HL-60 (cell line): ENCODE data around the gene EFNA5.
A peak's percentile ranks its signal among the peaks of the same experiment; 100 is the strongest.

ENCODE experiments used
- DNase-seq, 2 experiments: peaks; one replicate each; pipeline ENCODE4 v3.0.0-alpha.2; 2010 to 2020; ENCODE audit warnings: low read depth in 1 of 2, low spot score in 1 of 2
- H3K27ac ChIP-seq: fragments of 250-450 bp; sonication (Bioruptor Pico); replicated peaks from 2 replicates; pipeline ENCODE4 v1.5.1; 2020; ENCODE audit warnings: mild to moderate bottlenecking, moderate library complexity
- H3K27me3 ChIP-seq: fragments of 250-450 bp; sonication (Bioruptor Pico); 2 replicates; pipeline ENCODE4 v1.5.1; 2021; ENCODE audit warnings: mild to moderate bottlenecking, moderate library complexity; ENCODE audit not compliant: insufficient read depth, poor library complexity, severe bottlenecking
- H3K4me3 ChIP-seq: replicated peaks from 2 replicates; pipeline ENCODE4 v1.5.1; 2011; ENCODE audit warnings: mild to moderate bottlenecking, control low read depth, low read length; ENCODE audit not compliant: insufficient read depth
- CTCF ChIP-seq: IDR thresholded peaks from one replicate; pipeline ENCODE4 v1.5.1; 2011; ENCODE audit warnings: low read length, control low read depth, inconsistent platforms; ENCODE audit not compliant: insufficient read depth
- GABPA ChIP-seq: IDR thresholded peaks from 2 replicates; pipeline ENCODE4 v1.6.1; 2012; ENCODE audit warnings: low read depth
- POLR2AphosphoS5 ChIP-seq: IDR thresholded peaks from 2 replicates; pipeline ENCODE4 v1.6.1; 2012; ENCODE audit warnings: low read depth
- SPI1 ChIP-seq: IDR thresholded peaks from 2 replicates; pipeline ENCODE4 v1.6.1; 2012; ENCODE audit warnings: low read depth, mild to moderate bottlenecking, borderline replicate concordance
- TF ChIP-seq, protein P1 (sequence below): IDR thresholded peaks from 2 replicates; pipeline ENCODE4 v1.6.1; 2012; ENCODE audit warnings: low read depth; ENCODE audit not compliant: insufficient replicate concordance

Gene EFNA5

GRCh38 chr5:107674655-107675054, 3.9 kb upstream of the EFNA5 start:
- H3K4me3 ChIP-seq = no peak overlapping the region
- peaks cover 13% of the 10 kb centered on the region for H3K27me3 ChIP-seq
- DNase-seq = no peak
- TF ChIP-seq GABPA (no peak), SPI1 (no peak), POLR2AphosphoS5 (no peak), CTCF (no peak)
- TF ChIP-seq, protein P1, sequence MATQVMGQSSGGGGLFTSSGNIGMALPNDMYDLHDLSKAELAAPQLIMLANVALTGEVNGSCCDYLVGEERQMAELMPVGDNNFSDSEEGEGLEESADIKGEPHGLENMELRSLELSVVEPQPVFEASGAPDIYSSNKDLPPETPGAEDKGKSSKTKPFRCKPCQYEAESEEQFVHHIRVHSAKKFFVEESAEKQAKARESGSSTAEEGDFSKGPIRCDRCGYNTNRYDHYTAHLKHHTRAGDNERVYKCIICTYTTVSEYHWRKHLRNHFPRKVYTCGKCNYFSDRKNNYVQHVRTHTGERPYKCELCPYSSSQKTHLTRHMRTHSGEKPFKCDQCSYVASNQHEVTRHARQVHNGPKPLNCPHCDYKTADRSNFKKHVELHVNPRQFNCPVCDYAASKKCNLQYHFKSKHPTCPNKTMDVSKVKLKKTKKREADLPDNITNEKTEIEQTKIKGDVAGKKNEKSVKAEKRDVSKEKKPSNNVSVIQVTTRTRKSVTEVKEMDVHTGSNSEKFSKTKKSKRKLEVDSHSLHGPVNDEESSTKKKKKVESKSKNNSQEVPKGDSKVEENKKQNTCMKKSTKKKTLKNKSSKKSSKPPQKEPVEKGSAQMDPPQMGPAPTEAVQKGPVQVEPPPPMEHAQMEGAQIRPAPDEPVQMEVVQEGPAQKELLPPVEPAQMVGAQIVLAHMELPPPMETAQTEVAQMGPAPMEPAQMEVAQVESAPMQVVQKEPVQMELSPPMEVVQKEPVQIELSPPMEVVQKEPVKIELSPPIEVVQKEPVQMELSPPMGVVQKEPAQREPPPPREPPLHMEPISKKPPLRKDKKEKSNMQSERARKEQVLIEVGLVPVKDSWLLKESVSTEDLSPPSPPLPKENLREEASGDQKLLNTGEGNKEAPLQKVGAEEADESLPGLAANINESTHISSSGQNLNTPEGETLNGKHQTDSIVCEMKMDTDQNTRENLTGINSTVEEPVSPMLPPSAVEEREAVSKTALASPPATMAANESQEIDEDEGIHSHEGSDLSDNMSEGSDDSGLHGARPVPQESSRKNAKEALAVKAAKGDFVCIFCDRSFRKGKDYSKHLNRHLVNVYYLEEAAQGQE = no peak
- no peak overlapping the region for H3K27ac ChIP-seq

DNA sequence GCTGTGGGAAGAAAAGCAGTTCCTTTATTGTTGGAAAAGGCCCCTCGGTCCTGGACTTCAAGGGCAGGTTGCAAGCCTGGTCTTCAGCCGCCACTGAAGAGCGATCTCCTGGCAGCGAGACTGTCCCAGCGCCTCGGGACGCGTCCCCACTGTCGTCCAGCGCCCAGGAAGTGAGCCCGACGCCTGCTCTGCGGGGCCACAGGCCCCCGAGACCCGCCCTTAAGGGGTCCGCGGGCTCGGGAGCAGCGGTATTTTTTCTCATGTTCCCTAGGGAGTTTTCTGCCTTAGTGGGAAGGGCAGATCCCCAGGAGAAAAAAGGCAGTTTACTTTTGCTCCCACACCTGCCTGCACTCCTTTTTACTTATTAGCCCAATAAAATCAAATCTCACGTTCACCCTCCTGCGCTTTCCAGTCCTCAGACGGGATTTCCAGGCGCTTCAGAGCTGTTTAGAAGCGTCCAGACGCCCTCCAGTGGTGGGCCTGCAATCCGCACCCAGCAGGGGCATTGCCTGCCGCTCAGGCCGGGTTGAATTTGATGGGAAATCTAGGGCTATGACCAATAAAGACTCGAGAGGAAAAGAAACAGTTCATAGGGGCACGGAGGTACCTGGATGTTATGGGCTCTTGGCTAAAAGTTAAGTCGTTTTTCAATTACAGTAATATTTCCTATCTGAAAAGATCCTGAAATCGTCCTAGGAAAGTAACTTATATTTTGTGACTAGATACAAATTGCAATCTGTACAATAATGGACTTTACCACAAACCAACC, 2.8 kb upstream of the EFNA5 start:
- peak; percentile 7 to 47 for DNase-seq
- TF ChIP-seq CTCF (peak; percentile 37), GABPA (no peak)
- Histone ChIP-seq H3K27ac (no peak overlapping the region), H3K27me3 (peaks cover 15% of the 10 kb centered on the region), H3K4me3 (no peak overlapping the region)

- no peak for TF ChIP-seq GABPA
- TF ChIP-seq CTCF = no peak
- TF ChIP-seq, protein P1 = no peak
- TF ChIP-seq POLR2AphosphoS5 = no peak
- no peak for TF ChIP-seq SPI1
- no peak for DNase-seq
- Histone ChIP-seq H3K27ac (no peak overlapping the region), H3K27me3 (peaks cover 15% of the 10 kb centered on the region), H3K4me3 (no peak overlapping the region)
Observed at GRCh38 chr5:107673039-107673367, 2.3 kb upstream of the EFNA5 start.

DNA sequence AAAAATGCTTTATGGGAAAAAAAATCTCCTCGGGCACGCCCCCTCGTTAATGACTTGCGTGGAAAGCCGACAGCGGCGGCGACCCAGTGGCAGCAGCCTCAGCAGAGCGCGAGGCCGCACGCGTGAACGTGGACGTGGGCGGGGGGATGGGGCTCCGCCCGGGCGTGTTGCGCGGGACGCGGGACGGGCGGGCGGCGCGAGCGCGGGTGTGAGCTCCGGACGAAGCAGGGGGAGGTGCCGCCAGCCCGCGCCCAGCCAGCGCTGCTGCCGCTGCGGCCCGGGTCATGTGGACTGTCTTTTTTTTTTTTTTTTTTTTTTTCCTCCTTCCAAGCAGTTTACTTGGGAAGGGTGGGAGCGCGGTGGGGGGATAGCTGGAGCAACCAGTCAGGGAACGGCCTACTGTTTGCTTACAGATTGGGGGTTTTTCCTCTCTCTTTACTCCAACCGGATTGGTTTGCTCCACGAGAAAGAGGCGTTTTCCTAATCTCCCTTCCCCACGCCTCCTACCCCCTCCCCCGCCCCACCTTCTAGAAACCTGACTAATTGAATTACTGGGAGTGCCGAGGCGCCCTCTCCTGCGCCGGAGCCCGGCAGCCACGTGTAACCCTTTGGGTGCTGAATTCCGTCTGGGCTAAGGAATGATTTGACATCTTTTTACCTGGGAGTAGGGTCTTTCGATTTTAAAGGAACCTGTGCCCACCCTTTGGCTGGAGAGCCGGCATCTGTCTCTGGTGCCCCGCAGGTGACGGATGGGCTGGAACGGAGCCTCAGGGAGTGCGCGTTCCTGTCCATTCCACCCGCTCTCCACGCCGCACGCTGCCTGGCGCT, 1.7 kb upstream of the EFNA5 start:
- H3K4me3 ChIP-seq = no peak overlapping the region
- no peak overlapping the region for H3K27ac ChIP-seq
- H3K27me3 ChIP-seq = peaks cover 15% of the 10 kb centered on the region
- DNase-seq = no peak
- TF ChIP-seq CTCF (no peak), POLR2AphosphoS5 (no peak), SPI1 (no peak), GABPA (no peak)
- TF ChIP-seq, protein P1 = no peak
